GM23338 (cell line): Measurements from ENCODE around the gene PYY. TPM values are rescaled to one million over a fixed set of nuclear protein-coding genes. Genes with fewer than 3 reads are reported as not detected.

Experiments
- ATAC-seq: fragments of 200-7000 bp; cut with Tn5 transposase; 3 replicates; pipeline ENCODE4 v1.9.1; 2020
- DNase-seq: peaks from one replicate; pipeline ENCODE4 v3.0.0-alpha.2; 2015; ENCODE audit warnings: low spot score
- H2AFZ ChIP-seq: fragments of 200-600 bp; sonication (generic); 2 replicates; pipeline ENCODE4 v1.8.0; 2016; ENCODE audit warnings: antibody characterized with exemption, mild to moderate bottlenecking, moderate library complexity
- H3F3A ChIP-seq: fragments of 200-600 bp; sonication (generic); replicated peaks from 2 replicates; pipeline ENCODE4 v1.8.0; 2017; ENCODE audit warnings: antibody characterized with exemption, mixed run types, low read depth
- H3K27ac ChIP-seq: fragments of 200-600 bp; sonication (generic); 2 replicates; pipeline ENCODE4 v1.6.1; 2016; ENCODE audit warnings: low read depth
- H3K27me3 ChIP-seq: fragments of 200-600 bp; sonication (generic); 2 replicates; pipeline ENCODE4 v1.8.0; 2016; ENCODE audit warnings: mild to moderate bottlenecking, mixed run types, moderate library complexity; ENCODE audit not compliant: insufficient read depth
- H3K36me3 ChIP-seq: fragments of 200-600 bp; sonication (generic); 2 replicates; pipeline ENCODE4 v1.8.0; 2016; ENCODE audit warnings: mild to moderate bottlenecking; ENCODE audit not compliant: insufficient read depth
- H3K4me1 ChIP-seq: fragments of 200-600 bp; sonication (generic); 2 replicates; pipeline ENCODE4 v1.8.0; 2016; ENCODE audit warnings: mild to moderate bottlenecking, moderate library complexity; ENCODE audit not compliant: insufficient read depth
- H3K4me2 ChIP-seq: fragments of 200-600 bp; sonication (generic); 2 replicates; pipeline ENCODE4 v1.7.1; 2017; ENCODE audit warnings: mixed run types
- H3K4me3 ChIP-seq: fragments of 200-600 bp; sonication (generic); 2 replicates; pipeline ENCODE4 v1.6.1; 2016; ENCODE audit warnings: mixed run types
- H3K79me2 ChIP-seq: fragments of 200-600 bp; sonication (generic); replicated peaks from 2 replicates; pipeline ENCODE4 v1.8.0; 2017; ENCODE audit warnings: mild to moderate bottlenecking; ENCODE audit not compliant: insufficient read depth
- H3K9me2 ChIP-seq: fragments of 200-600 bp; sonication (generic); 2 replicates; pipeline ENCODE4 v1.8.0; 2017; ENCODE audit not compliant: insufficient read depth
- H4K20me1 ChIP-seq: fragments of 200-600 bp; sonication (generic); replicated peaks from 2 replicates; pipeline ENCODE4 v1.8.0; 2017; ENCODE audit warnings: mild to moderate bottlenecking; ENCODE audit not compliant: insufficient read depth
- H3K27ac Mint-ChIP-seq: 2 replicates; pipeline ENCODE4 v1.8.0; 2020; ENCODE audit warnings: inconsistent platforms, mild to moderate bottlenecking, moderate library complexity, mixed read lengths
- H3K27me3 Mint-ChIP-seq: 3 replicates; pipeline ENCODE4 v1.8.0; 2022; ENCODE audit warnings: low read depth, mild to moderate bottlenecking, moderate library complexity, mixed read lengths, inconsistent platforms; ENCODE audit not compliant: insufficient read depth, poor library complexity
- H3K36me3 Mint-ChIP-seq: 3 replicates; pipeline ENCODE4 v1.8.0; 2021; ENCODE audit warnings: low read depth, mild to moderate bottlenecking, inconsistent platforms, moderate library complexity, mixed read lengths
- H3K4me1 Mint-ChIP-seq: 3 replicates; pipeline ENCODE4 v1.8.0; 2020; ENCODE audit warnings: mild to moderate bottlenecking, inconsistent platforms, mixed read lengths
- H3K4me3 Mint-ChIP-seq: 3 replicates; pipeline ENCODE4 v1.8.0; 2021; ENCODE audit warnings: moderate library complexity, mild to moderate bottlenecking, inconsistent platforms, mixed read lengths
- H3K9me3 Mint-ChIP-seq: 3 replicates; pipeline ENCODE4 v1.8.0; 2020; ENCODE audit warnings: moderate library complexity, mild to moderate bottlenecking, inconsistent platforms, mixed read lengths
- CREB1 ChIP-seq: fragments of 250-450 bp; sonication (Bioruptor Pico); IDR thresholded peaks from 2 replicates; pipeline ENCODE4 v1.5.0; 2020; ENCODE audit warnings: low read depth, mild to moderate bottlenecking, moderate library complexity
- CTCF ChIP-seq, 2 experiments: fragments of 200-600 bp in 1 of 2; sonication (generic) in 1 of 2; conservative IDR thresholded peaks; 2 replicates each; pipeline versions ENCODE4 v1.5.1 to v1.6.1; 2016 to 2017; ENCODE audit warnings: antibody characterized with exemption in 2 of 2, low read depth in 2 of 2, mild to moderate bottlenecking in 2 of 2, moderate library complexity in 1 of 2
- EZH2 ChIP-seq: fragments of 200-600 bp; sonication (generic); IDR thresholded peaks from one replicate; pipeline ENCODE4 v1.8.0; 2017; ENCODE audit warnings: antibody characterized with exemption, mild to moderate bottlenecking, low read depth; ENCODE audit not compliant: unreplicated experiment
- JUNB ChIP-seq: IDR thresholded peaks from one replicate; pipeline ENCODE4 v1.6.1; 2016; ENCODE audit warnings: antibody characterized with exemption; ENCODE audit not compliant: unreplicated experiment
- POLR2AphosphoS5 ChIP-seq: IDR thresholded peaks from 2 replicates; pipeline ENCODE4 v1.6.1; 2016; ENCODE audit warnings: antibody characterized with exemption, low read depth
- STAT1 ChIP-seq: IDR thresholded peaks from one replicate; pipeline ENCODE4 v1.6.1; 2016; ENCODE audit warnings: antibody characterized with exemption; ENCODE audit not compliant: unreplicated experiment
- ZNF331 ChIP-seq: fragments of 250-450 bp; sonication (Bioruptor Pico); IDR thresholded peaks from 2 replicates; pipeline ENCODE4 v1.5.0; 2020; ENCODE audit warnings: low read depth, mild to moderate bottlenecking, moderate library complexity
- ZNF462 ChIP-seq: fragments of 250-450 bp; sonication (Bioruptor Pico); IDR thresholded peaks from 2 replicates; pipeline ENCODE4 v1.5.0; 2020; ENCODE audit warnings: mild to moderate bottlenecking, moderate library complexity
- polyA plus RNA-seq: library from polyadenylated mRNA; unstranded; fragments of >200 nt; fragmentation: Nextera tagmentation; extraction: Ambion mirVana; gene quantifications from 2 replicates; pipeline ENCODE4 v1.2.1, GENCODE V29; 2016
- total RNA-seq: library from RNA; depleted of rRNA; stranded (reverse); fragments of >200 nt; shearing (Covaris generic); gene quantifications from 2 replicates; pipeline ENCODE4 v1.2.3, GENCODE V29; 2014
- TF ChIP-seq, protein P1 (sequence below): IDR thresholded peaks from one replicate; pipeline ENCODE4 v1.6.1; 2018; ENCODE audit warnings: antibody characterized with exemption; ENCODE audit not compliant: unreplicated experiment

The PYY gene
- total and polyA plus RNA-seq, 2 experiments from 2014 or later = 0.56 to 8.5 TPM

GRCh38 chr17:44002141-44002848 lies 48.6 kb upstream of the PYY start (continued):
- TF ChIP-seq JUNB (no peak), STAT1 (no peak), ZNF331 (no peak), CREB1 (CRISPR knock-in tag) (no peak)
- TF ChIP-seq, protein P1, sequence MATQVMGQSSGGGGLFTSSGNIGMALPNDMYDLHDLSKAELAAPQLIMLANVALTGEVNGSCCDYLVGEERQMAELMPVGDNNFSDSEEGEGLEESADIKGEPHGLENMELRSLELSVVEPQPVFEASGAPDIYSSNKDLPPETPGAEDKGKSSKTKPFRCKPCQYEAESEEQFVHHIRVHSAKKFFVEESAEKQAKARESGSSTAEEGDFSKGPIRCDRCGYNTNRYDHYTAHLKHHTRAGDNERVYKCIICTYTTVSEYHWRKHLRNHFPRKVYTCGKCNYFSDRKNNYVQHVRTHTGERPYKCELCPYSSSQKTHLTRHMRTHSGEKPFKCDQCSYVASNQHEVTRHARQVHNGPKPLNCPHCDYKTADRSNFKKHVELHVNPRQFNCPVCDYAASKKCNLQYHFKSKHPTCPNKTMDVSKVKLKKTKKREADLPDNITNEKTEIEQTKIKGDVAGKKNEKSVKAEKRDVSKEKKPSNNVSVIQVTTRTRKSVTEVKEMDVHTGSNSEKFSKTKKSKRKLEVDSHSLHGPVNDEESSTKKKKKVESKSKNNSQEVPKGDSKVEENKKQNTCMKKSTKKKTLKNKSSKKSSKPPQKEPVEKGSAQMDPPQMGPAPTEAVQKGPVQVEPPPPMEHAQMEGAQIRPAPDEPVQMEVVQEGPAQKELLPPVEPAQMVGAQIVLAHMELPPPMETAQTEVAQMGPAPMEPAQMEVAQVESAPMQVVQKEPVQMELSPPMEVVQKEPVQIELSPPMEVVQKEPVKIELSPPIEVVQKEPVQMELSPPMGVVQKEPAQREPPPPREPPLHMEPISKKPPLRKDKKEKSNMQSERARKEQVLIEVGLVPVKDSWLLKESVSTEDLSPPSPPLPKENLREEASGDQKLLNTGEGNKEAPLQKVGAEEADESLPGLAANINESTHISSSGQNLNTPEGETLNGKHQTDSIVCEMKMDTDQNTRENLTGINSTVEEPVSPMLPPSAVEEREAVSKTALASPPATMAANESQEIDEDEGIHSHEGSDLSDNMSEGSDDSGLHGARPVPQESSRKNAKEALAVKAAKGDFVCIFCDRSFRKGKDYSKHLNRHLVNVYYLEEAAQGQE = no peak

DNA sequence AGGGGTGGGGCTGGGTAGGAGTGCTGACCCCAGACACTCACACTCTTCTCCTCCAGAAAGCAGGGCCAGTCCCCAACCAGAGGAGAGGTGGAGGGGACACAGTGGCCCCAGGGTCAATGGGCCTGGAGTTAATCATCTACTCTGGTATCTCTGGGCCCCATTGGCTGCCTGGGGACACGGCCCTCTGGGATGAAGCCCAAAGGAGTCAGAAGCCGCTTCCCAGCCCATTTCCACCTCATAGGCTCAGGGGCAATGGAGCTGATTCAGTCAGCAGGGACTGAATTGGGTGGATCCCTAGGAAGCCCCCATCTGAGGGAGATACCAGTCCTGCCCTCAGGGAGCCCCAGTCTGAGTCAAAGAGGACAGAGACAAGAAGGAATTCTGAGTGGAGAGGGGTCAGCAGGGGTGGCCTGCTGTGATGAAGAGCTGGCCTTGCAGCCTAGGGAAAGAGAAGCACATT lies 47.8 kb upstream of the PYY start:
- no peak for DNase-seq
- TF ChIP-seq ZNF462 (CRISPR knock-in tag) (no peak), POLR2AphosphoS5 (no peak), EZH2 (no peak), CTCF (conservative IDR thresholded peaks at IDR 0.05; ENCODE audit: low read depth in 2 of 2) (no peak)
- TF ChIP-seq, protein P1 = no peak

More for the DNA sequence above, 47.8 kb upstream of the PYY start:
- Histone ChIP-seq H3F3A (no peaks in the 10 kb centered on the region), H3K36me3 (no peaks in the 10 kb centered on the region), H3K79me2 (no peaks in the 10 kb centered on the region), H3K27me3 (peaks cover 38% of the 10 kb centered on the region), H3K4me1 (peaks cover 6% of the 10 kb centered on the region), H3K27ac (no peak overlapping the region), H3K9me2 (no peaks in the 10 kb centered on the region), H3K4me3 (no peak overlapping the region), H3K4me2 (no peak overlapping the region), H2AFZ (no peak overlapping the region), H4K20me1 (no peaks in the 10 kb centered on the region)
- Mint-ChIP-seq H3K36me3 (no peaks in the 10 kb centered on the region), H3K4me3 (no peak overlapping the region; the same call in 2 of the 3 replicates), H3K27me3 (peaks cover 33% of the 10 kb centered on the region), H3K27ac (no peak overlapping the region), H3K4me1 (no peaks in the 10 kb centered on the region; the same call in 2 of the 3 replicates), H3K9me3 (no peaks in the 10 kb centered on the region)
- ATAC-seq = no peak
